ENCODE results near the gene ZFC3H1. TPM values are rescaled to one million over a fixed set of nuclear protein-coding genes. Genes with fewer than 3 reads are reported as not detected.
"Not testable (repeated sequence)": the region's sequence is repeated elsewhere in the genome, so short reads cannot be mapped to it uniquely, and the experiment has no call there.

The ZFC3H1 gene
- total RNA-seq, 1 donor from 2014 or later = 57.1 TPM

- H3K27me3 ChIP-seq (ENCODE audit: low read depth) = no peaks in the 10 kb centered on the region
- TF ChIP-seq, protein P1, sequence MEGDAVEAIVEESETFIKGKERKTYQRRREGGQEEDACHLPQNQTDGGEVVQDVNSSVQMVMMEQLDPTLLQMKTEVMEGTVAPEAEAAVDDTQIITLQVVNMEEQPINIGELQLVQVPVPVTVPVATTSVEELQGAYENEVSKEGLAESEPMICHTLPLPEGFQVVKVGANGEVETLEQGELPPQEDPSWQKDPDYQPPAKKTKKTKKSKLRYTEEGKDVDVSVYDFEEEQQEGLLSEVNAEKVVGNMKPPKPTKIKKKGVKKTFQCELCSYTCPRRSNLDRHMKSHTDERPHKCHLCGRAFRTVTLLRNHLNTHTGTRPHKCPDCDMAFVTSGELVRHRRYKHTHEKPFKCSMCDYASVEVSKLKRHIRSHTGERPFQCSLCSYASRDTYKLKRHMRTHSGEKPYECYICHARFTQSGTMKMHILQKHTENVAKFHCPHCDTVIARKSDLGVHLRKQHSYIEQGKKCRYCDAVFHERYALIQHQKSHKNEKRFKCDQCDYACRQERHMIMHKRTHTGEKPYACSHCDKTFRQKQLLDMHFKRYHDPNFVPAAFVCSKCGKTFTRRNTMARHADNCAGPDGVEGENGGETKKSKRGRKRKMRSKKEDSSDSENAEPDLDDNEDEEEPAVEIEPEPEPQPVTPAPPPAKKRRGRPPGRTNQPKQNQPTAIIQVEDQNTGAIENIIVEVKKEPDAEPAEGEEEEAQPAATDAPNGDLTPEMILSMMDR (IDR thresholded peaks at IDR 0.05) = no peak
- H3K9me3 ChIP-seq = no peaks in the 10 kb centered on the region
- H3K4me3 ChIP-seq = no peak overlapping the region
- intact Hi-C loops (cut with DNase I) = no loop called here
- ATAC-seq (no peak), DNase-seq (no peak)
- no peak overlapping the region for H3K27ac ChIP-seq
- H3K36me3 ChIP-seq = no peaks in the 10 kb centered on the region
- no peaks in the 10 kb centered on the region for H3K4me1 ChIP-seq
Measured at GRCh38 chr12:71576496-71576895, 87.2 kb downstream of the ZFC3H1 start.

- DNase-seq; H3K27me3 ChIP-seq (ENCODE audit: low read depth); intact Hi-C loops (cut with DNase I); H3K4me1 ChIP-seq; H3K36me3 ChIP-seq; ATAC-seq; H3K27ac ChIP-seq; H3K9me3 ChIP-seq; H3K4me3 ChIP-seq: not testable (repeated sequence)
Measured at GRCh38 chr12:71569885-71570284, 93.8 kb downstream of the ZFC3H1 start.

GRCh38 chr12:71567537-71567936 lies 96.1 kb downstream of the ZFC3H1 start:
- TF ChIP-seq, protein P1 (IDR thresholded peaks at IDR 0.05) = no peak
- no peaks in the 10 kb centered on the region for H3K36me3 ChIP-seq
- intact Hi-C loops (cut with DNase I) = no loop called here
- H3K9me3 ChIP-seq = no peaks in the 10 kb centered on the region
- ATAC-seq = peak; percentile 75 to 80
- no peak overlapping the region for H3K4me3 ChIP-seq
- H3K27ac ChIP-seq = no peak overlapping the region
- H3K27me3 ChIP-seq (ENCODE audit: low read depth) = no peaks in the 10 kb centered on the region
- peak; percentile 47 for DNase-seq
- H3K4me1 ChIP-seq = peaks cover 7% of the 10 kb centered on the region

DNA sequence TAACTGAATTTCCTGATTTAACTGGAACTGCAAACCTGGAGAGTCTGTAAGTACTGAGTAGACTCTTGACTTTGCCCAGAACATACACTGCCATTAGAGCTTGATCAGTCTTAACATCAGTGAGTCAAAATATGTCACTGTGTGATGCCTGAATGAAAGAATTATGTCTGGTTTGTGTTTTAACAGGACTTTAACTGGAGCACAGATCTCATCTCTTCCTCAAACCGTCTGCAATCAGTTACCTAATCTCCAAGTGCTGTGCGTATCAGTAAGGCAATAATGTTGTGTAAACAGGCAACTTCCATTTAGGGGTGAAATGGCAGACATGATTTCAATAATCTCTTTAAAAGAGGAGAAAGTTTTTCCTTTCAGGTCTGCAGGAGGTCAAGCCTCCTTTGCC lies 97.0 kb downstream of the ZFC3H1 start:
- H3K4me1 ChIP-seq = peaks cover 7% of the 10 kb centered on the region
- DNase-seq = no peak
- intact Hi-C loops (cut with DNase I) = no loop called here
- no peaks in the 10 kb centered on the region for H3K9me3 ChIP-seq
- H3K27ac ChIP-seq = no peak overlapping the region
- no peaks in the 10 kb centered on the region for H3K27me3 ChIP-seq (ENCODE audit: low read depth)
- H3K36me3 ChIP-seq = no peaks in the 10 kb centered on the region
- no peak overlapping the region for H3K4me3 ChIP-seq
- TF ChIP-seq, protein P1 (IDR thresholded peaks at IDR 0.05) = no peak
- no peak for ATAC-seq

- Histone ChIP-seq H3K27me3 (ENCODE audit: low read depth) (no peaks in the 10 kb centered on the region), H3K27ac (no peak overlapping the region), H3K9me3 (no peaks in the 10 kb centered on the region), H3K4me1 (peaks cover 7% of the 10 kb centered on the region), H3K4me3 (no peak overlapping the region), H3K36me3 (no peaks in the 10 kb centered on the region)
- TF ChIP-seq, protein P1 (IDR thresholded peaks at IDR 0.05) = no peak
- intact Hi-C loops (cut with DNase I) = no loop called here
- DNase-seq (no peak), ATAC-seq (no peak)
Measured at GRCh38 chr12:71565535-71565934, 98.1 kb downstream of the ZFC3H1 start.

DNA sequence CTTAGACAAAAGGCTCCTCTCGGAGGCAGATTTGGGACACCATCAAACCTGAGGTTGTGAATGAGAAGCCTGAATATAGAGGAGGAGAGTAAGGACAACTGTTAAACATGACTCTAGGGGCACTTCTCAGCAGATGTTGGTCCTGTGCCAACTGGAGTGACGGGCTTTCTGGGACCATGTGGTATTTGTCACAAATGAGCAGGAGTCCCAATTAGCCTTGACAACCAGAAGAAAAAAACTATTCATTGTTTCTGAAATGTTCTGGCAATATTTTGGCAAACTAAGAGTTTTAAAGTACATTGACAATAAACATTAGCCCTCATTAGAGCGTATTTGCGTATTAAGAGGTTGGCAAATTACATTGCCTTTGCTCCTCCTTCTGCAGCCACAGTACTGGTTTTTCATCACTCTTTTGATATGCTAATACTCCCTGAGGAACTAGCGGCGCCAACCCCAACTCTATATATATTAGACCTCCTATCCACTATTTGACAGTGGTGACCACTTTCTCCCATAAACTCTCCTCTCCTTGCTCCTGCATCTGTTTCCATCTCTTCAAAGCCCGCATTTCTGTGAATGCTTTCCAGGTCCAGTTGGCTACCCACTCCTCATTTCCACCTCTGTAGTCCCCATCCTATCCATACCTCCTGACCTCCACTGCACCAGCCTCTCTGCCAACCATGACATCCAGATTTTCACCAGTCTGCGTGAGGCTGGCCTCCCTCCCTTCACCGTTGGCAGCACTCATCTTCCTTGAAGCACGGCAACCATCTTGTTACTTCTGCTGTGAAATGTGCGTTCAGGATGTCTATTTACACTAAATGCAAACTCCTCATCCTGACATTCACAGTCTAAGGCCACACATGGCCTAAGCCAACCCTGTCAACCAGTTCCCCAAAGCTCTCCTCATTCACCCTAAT lies 100.7 kb downstream of the ZFC3H1 start:
- Histone ChIP-seq H3K4me3 (no peak overlapping the region), H3K36me3 (no peaks in the 10 kb centered on the region), H3K9me3 (no peaks in the 10 kb centered on the region), H3K4me1 (peaks cover 7% of the 10 kb centered on the region), H3K27ac (no peak overlapping the region), H3K27me3 (ENCODE audit: low read depth) (no peaks in the 10 kb centered on the region)
- DNase-seq (no peak), ATAC-seq (no peak)
- intact Hi-C loops (cut with DNase I) = no loop called here
- TF ChIP-seq, protein P1 (IDR thresholded peaks at IDR 0.05) = no peak

All from lower lobe of right lung (tissue), 2 donors.